GM23338 (cell line): ENCODE measurements around the gene DDX23.

Source experiments
- CREB1 ChIP-seq: fragments of 250-450 bp; sonication (Bioruptor Pico); IDR thresholded peaks from 2 replicates; pipeline ENCODE4 v1.5.0; 2020; ENCODE audit warnings: low read depth, mild to moderate bottlenecking, moderate library complexity
- CTCF ChIP-seq, 2 experiments: fragments of 200-600 bp in 1 of 2; sonication (generic) in 1 of 2; conservative IDR thresholded peaks; 2 replicates each; pipeline versions ENCODE4 v1.5.1 to v1.6.1; 2016 to 2017; ENCODE audit warnings: antibody characterized with exemption in 2 of 2, low read depth in 2 of 2, mild to moderate bottlenecking in 2 of 2, moderate library complexity in 1 of 2
- ETS1 ChIP-seq: IDR thresholded peaks from 2 replicates; pipeline ENCODE4 v1.6.1; 2016; ENCODE audit warnings: antibody characterized with exemption
- EZH2 ChIP-seq: fragments of 200-600 bp; sonication (generic); IDR thresholded peaks from one replicate; pipeline ENCODE4 v1.8.0; 2017; ENCODE audit warnings: antibody characterized with exemption, mild to moderate bottlenecking, low read depth; ENCODE audit not compliant: unreplicated experiment
- POLR2AphosphoS5 ChIP-seq: IDR thresholded peaks from 2 replicates; pipeline ENCODE4 v1.6.1; 2016; ENCODE audit warnings: antibody characterized with exemption, low read depth
- REST ChIP-seq: IDR thresholded peaks from one replicate; pipeline ENCODE4 v1.6.1; 2018; ENCODE audit warnings: antibody characterized with exemption; ENCODE audit not compliant: unreplicated experiment
- STAT1 ChIP-seq: IDR thresholded peaks from one replicate; pipeline ENCODE4 v1.6.1; 2016; ENCODE audit warnings: antibody characterized with exemption; ENCODE audit not compliant: unreplicated experiment

GRCh38 chr12:48899651-48900050, 47.7 kb upstream of the DDX23 start:
- TF ChIP-seq POLR2AphosphoS5 (no peak), CTCF (conservative IDR thresholded peaks at IDR 0.05; ENCODE audit: low read depth in 2 of 2) (no peak), EZH2 (no peak), REST (no peak), CREB1 (no peak), STAT1 (no peak), ETS1 (no peak)
